Breast epithelium (tissue), 3 donors: ENCODE results near the gene SOCS7.

Experiments
- CTCF ChIP-seq, 3 donors: fragments of 450-650 bp; IDR thresholded peaks; one replicate each; pipeline ENCODE4 v1.5.1; 2016 to 2017; ENCODE audit warnings: antibody characterized with exemption in 3 of 3, mild to moderate bottlenecking in 3 of 3, moderate library complexity in 3 of 3
- POLR2A ChIP-seq: fragments of 450-650 bp; IDR thresholded peaks from one replicate; pipeline ENCODE4 v1.6.1; 2016; ENCODE audit warnings: antibody characterized with exemption, mild to moderate bottlenecking, moderate library complexity
- POLR2AphosphoS5 ChIP-seq, 3 donors: sonication (generic); formaldehyde crosslinking; IDR thresholded peaks; one replicate each; pipeline ENCODE4 v1.6.1; 2017; ENCODE audit warnings: antibody characterized with exemption in 3 of 3

- no peak for TF ChIP-seq POLR2A
- TF ChIP-seq POLR2AphosphoS5 (IDR thresholded peaks at IDR 0.05), result peak in 1 of 3 donors; percentile 22
- TF ChIP-seq CTCF (IDR thresholded peaks at IDR 0.05), result no peak
These were observed 74.1 kb downstream of the SOCS7 start for GRCh38 chr17:38425744-38426143.
